ENCODE data around the gene RGCC. TPM values are rescaled to one million over a fixed set of nuclear protein-coding genes. Genes with fewer than 3 reads are reported as not detected.

The RGCC gene
- total RNA-seq, 1 donor from 2014 or later: 212 TPM

DNA sequence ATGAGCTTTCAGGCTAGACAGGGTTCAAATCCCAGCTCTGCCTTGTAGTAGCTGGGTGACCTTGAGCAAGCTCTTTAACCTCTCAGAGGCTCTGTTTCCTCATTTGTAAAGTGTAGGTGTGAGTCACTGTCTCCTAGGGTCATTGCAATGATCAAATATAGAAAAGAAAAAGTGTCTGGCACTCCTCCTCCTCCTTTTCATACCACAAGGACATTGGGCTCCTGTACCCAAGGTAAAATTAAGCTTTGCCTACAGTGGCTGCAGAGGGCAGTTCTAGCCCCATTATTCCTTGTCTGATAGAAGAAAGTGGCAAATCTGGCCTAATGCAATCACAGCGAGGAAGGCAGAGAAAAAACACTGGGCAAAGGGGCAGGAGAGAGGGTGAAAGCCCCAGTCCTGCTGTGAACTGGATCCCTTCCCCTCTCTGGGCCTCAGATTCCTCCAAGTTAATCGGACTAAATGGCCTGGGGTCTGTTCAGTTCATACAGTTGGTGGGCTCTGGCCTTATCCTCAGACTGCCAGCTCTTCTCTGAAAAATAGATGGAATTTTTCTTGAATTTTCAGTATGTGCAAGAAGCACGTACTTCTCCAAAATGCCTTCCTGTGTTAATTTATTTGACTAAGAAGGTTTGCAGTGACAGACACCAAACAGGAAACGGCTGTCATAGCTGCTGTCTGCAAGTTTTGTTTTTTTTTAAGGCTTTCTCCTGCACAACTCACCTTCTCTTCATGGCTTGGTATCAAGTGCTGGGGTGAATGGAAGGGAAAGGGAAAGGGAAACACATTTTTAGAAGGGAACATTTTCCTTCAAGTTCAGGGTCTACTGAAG is 35.3 kb downstream of the RGCC start:
- H3K4me1 ChIP-seq: peaks cover 22% of the 10 kb centered on the region
- H3K27me3 ChIP-seq: no peaks in the 10 kb centered on the region
- H3K4me3 ChIP-seq: no peak overlapping the region
- no peak for DNase-seq (ENCODE audit: extremely low spot score in 2 of 2)
- intact Hi-C loops (cut with DNase I): no loop called here
- no peaks in the 10 kb centered on the region for H3K36me3 ChIP-seq
- no peaks in the 10 kb centered on the region for H3K9me3 ChIP-seq
- no peak overlapping the region for H3K27ac ChIP-seq
- TF ChIP-seq POLR2A (IDR thresholded peaks at IDR 0.05): no peak
- TF ChIP-seq, protein P1, sequence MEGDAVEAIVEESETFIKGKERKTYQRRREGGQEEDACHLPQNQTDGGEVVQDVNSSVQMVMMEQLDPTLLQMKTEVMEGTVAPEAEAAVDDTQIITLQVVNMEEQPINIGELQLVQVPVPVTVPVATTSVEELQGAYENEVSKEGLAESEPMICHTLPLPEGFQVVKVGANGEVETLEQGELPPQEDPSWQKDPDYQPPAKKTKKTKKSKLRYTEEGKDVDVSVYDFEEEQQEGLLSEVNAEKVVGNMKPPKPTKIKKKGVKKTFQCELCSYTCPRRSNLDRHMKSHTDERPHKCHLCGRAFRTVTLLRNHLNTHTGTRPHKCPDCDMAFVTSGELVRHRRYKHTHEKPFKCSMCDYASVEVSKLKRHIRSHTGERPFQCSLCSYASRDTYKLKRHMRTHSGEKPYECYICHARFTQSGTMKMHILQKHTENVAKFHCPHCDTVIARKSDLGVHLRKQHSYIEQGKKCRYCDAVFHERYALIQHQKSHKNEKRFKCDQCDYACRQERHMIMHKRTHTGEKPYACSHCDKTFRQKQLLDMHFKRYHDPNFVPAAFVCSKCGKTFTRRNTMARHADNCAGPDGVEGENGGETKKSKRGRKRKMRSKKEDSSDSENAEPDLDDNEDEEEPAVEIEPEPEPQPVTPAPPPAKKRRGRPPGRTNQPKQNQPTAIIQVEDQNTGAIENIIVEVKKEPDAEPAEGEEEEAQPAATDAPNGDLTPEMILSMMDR (IDR thresholded peaks at IDR 0.05): no peak
- TF ChIP-seq POLR2AphosphoS5 (IDR thresholded peaks at IDR 0.05; ENCODE audit: insufficient read depth in 1 of 2, low read depth in 1 of 2): no peak

DNA sequence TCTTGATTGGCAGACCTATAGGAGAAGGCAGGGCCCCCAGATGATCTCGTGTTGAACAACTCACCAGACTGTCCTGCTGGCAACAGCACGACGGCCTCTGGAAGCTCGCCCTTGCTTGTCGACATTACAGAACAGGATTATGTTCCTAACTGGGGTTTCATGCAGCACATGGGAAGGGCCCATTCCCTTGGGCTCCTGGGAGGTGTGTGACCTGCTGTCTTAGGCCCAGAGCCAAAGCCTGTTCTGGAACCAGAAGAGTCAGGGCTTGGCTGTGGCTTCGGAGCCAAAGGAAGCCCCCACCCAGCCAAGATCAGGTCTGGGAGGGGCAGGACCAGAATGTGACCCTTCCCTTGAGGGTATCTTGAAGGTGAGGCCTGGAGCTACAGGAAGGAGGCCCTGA is 36.9 kb downstream of the RGCC start:
- no peaks in the 10 kb centered on the region for H3K36me3 ChIP-seq
- no peak overlapping the region for H3K27ac ChIP-seq
- no peaks in the 10 kb centered on the region for H3K9me3 ChIP-seq
- no peak overlapping the region for H3K4me3 ChIP-seq
- TF ChIP-seq, protein P1 (IDR thresholded peaks at IDR 0.05): no peak
- no peak for TF ChIP-seq POLR2A (IDR thresholded peaks at IDR 0.05)
- TF ChIP-seq POLR2AphosphoS5 (IDR thresholded peaks at IDR 0.05; ENCODE audit: insufficient read depth in 1 of 2, low read depth in 1 of 2): no peak
- peaks cover 22% of the 10 kb centered on the region for H3K4me1 ChIP-seq
- H3K27me3 ChIP-seq: no peaks in the 10 kb centered on the region
- intact Hi-C loops (cut with DNase I): no loop called here
- DNase-seq (ENCODE audit: extremely low spot score in 2 of 2): no peak

DNA sequence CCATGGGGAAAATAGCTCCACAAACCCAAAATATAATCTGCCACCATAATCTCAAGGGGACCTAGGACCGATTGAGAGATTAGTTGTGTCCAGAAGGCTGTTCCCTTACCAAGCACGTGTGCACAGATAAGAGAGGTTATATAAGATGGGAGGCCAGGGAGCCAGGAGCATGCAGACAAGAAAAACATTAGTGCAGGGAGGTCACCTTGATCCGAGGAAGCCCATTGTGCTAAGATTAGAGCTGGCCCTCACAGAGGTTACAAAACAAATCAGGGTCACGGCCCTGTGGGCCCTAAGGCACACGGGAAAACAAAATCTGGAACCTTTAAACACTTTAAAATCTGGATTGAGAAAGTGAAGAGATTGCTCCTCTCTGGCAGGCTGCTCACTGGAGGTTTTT is 37.7 kb downstream of the RGCC start:
- no peak for DNase-seq (ENCODE audit: extremely low spot score in 2 of 2)
- peaks cover 22% of the 10 kb centered on the region for H3K4me1 ChIP-seq
- TF ChIP-seq POLR2A (IDR thresholded peaks at IDR 0.05) (no peak), POLR2AphosphoS5 (IDR thresholded peaks at IDR 0.05; ENCODE audit: insufficient read depth in 1 of 2, low read depth in 1 of 2) (no peak)
- TF ChIP-seq, protein P1 (IDR thresholded peaks at IDR 0.05): no peak
- H3K27ac ChIP-seq: no peak overlapping the region
- H3K36me3 ChIP-seq: no peaks in the 10 kb centered on the region
- H3K4me3 ChIP-seq: no peak overlapping the region
- intact Hi-C loops (cut with DNase I): no loop called here
- H3K9me3 ChIP-seq: no peaks in the 10 kb centered on the region
- no peaks in the 10 kb centered on the region for H3K27me3 ChIP-seq

DNA sequence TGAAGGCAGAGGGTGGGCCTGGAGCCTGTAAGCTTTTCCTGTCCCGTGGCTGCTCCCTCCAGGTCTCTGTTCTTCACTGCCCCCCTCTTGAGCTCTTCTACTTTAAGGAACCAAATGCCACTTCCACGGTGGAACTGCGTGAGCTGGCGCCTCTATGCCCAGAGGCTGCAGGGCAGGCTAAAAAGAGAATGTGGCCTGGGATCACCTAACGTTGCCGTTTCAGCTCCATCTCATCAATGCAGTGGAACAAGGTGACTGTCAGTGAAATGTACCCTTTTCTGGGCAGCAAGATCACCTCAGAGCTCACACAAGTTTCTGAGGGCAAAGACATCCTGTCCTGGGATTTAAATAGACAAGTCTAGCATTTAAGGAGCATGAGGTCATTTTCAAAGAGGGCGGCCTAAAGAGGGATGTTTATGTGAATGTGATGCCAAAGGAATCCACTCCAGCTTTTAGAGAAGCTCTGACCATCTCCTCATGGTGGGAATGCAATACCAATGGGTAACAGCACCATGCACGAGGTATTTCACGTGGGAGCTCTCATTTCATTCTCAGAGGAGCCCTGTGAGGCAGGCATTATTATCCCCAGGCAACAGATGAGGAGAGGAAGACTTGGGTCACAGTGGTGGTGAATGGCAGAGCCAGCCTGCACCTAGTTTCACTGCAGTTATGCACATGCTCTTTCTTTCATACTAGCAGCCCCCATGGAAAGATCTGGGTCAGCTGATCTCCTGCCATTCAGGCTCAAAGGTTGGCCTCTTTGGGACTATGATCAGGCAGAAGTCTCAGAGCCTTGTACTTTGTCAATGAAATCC is 39.3 kb downstream of the RGCC start:
- peaks cover 22% of the 10 kb centered on the region for H3K4me1 ChIP-seq
- no peaks in the 10 kb centered on the region for H3K36me3 ChIP-seq
- no peaks in the 10 kb centered on the region for H3K27me3 ChIP-seq
- no peak overlapping the region for H3K4me3 ChIP-seq
- TF ChIP-seq POLR2AphosphoS5 (IDR thresholded peaks at IDR 0.05; ENCODE audit: insufficient read depth in 1 of 2, low read depth in 1 of 2) (no peak), POLR2A (IDR thresholded peaks at IDR 0.05) (no peak)
- TF ChIP-seq, protein P1 (IDR thresholded peaks at IDR 0.05): no peak
- no peaks in the 10 kb centered on the region for H3K9me3 ChIP-seq
- no peak overlapping the region for H3K27ac ChIP-seq
- intact Hi-C loops (cut with DNase I): no loop called here
- DNase-seq (ENCODE audit: extremely low spot score in 2 of 2): no peak
